GM19328 (cell line): Measurements from ENCODE around the gene XPR1.

Experiments
- ATAC-seq: cut with Tn5 transposase; IDR thresholded peaks from one replicate; pipeline ENCODE4 v1.9.1; 2021; ENCODE audit warnings: mild to moderate bottlenecking, moderate library complexity; ENCODE audit not compliant: unreplicated experiment

Gene XPR1

DNA sequence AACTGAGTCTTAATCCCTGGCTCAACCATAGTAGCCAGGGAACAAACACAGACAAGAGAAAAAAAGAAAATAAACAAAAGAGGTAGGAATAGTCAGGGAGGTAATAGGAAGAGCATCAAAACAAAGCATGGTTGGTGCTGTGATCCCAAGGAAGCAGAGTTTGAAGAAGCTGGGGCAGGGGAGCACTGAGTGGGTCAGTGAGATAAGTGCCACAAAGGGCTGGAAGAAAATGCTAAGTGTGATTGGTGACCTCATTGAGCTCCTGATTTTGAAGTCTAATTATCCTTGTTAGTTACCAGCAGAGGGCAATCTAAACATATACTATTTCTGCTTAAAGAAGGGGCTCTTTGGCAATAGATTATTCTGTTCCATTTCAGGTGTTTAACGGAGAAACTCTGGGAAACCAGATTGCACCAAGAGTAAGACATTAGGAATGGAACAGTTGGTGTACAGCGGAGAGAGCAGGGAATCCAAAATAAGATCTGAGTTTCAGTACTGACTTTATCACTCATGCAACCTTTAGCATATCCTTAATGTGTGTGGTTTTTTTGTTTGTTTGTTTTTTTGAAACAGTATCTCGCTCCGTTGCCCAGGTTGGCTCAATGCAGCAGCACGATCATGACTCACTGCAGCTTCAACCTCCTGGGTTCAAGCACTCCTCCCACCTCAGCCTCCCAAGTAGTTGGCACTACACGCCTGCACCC is 250.1 kb downstream of the XPR1 start:
- no peak for ATAC-seq

DNA sequence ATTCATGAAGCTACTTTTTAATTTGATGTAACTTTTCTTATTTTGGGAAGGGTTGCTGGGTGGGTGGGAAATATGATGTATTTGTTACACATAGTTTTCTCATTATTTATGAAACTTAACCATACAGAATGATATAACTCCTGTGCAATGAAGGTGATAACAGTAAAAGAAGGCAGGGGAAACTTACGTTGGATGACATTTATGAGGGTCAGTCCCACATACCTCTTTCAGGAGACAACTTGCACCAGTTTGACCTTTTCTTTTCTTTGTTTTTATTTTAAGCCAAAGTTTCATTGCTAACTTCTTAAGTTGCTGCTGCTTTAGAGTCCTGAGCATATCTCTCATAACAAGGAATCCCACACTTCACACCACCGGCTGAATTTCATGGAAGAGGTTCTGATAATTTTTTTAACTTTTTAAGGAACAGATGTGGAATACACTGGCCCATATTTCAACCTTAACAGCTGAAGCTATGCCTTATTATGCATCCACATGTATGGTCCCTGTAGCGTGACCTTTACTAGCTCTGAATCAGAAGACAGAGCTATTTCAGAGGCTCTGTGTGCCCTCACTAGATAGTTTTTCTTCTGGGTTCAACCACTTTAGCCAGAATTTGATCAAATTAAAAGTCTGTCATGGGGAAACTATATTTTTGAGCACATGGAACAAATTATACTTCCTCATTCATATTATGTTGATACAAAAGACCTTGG is 252.9 kb downstream of the XPR1 start:
- no peak for ATAC-seq

DNA sequence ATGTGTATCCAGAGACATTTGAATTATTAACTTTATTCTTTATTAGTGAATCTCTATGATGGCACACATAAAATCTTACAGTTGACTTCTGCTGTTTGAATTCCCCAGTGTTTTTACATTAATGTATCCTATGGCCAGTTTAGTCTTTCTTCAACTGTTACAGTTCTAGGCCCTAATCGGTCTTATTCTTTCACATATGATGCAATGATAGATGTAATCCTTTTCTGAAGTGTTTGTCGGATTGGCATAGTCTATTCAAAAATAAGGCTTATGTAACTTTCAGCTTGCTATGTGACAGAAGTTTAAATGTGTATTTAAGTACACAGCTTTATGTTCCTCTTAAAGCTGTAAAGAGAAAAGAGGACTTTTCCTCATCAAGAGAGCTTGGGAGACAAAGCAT is 254.5 kb downstream of the XPR1 start:
- no peak for ATAC-seq

DNA sequence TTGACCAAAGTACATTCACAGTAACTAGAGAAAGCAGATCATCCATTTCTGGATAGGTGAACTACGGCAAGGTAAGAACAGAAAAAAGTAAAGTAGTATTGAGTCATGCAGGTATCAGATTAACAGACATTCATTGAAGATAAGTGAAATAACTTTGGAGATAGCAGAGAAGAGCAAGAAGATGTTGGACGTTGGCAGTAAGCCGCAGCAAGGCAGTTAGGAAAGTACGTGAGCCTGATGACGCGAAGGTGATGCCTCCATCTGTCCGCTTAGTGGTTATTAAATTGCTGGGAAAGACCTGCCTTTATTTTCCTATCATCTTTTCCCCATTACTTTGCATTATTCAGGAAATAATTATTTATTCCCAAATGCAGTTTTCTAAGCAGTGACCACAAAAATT is 256.0 kb downstream of the XPR1 start:
- ATAC-seq, result no peak

DNA sequence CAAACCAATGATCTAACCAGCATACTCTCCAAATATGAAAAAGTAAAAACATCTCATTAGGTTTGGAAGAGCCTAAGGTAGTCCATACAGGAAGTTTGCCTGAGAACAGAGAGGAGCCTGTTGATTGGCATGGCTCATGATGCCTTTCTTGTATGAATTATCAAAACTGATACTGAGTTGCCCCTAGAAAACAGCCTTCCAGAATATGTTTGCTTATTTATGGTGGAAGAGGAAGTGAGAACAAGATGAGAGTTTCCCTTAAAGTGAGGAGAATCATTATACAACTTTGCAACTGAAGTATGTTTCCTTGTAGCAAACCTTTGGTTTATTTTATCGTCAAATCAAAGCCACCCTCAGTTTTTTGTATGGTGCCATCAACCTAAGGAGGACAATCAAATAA is 257.0 kb downstream of the XPR1 start:
- ATAC-seq, result no peak

DNA sequence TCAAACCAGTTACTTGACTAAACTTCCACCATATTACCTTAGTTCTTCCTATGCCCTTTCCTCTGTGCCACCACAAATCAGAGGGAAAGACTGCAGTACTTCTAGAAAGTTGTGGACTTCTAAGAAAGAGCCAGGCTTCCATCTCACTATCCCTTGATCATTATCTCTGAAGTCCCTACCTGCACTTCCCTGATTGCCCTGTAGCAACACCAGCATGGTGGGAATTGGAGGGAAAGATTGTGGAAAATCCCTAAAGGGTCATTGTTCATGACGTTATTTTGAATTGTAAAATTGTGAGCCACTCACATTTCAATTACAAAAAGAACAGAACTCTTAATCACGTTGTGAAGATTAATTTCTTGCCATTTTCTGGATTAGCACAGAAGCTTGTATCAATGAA is 257.5 kb downstream of the XPR1 start:
- no peak for ATAC-seq

DNA sequence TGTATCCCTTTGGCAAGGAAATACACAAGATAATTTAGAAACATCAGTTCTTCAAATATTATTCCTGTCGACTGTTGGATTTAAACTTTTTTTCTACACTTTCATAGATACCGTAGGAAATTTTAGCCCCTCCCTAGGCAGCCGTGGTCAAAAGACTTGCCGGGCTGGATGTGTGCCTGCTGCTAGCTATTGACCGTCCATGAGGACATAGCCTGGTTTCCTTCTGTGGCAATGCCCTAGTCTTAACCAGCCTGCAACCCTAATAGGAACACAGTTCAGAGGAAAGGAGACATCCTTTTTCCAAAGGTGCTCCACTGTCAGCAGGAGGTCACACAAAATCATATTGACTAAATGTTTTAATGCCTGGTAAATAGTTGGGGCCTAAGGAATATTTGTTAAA is 260.4 kb downstream of the XPR1 start:
- ATAC-seq, result no peak

DNA sequence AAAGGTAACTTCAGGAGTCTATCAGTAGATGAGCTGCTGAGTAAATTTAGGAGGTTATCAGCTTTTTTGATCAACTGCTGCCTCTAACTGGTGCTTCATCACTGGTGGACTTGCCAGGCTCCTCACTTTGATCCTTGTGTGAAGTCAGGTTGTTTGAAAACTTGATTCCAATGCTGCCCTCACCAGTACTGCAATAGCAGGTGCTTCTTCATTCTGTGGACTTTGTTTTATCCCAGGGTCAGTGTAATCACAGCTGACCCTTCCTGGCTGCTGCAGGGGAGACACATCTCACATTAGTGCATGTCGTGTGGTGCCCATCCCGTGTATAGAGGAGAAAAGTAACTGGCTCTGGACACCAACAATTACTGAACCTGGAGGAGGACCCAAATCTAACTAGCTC is 260.9 kb downstream of the XPR1 start:
- ATAC-seq, result no peak

DNA sequence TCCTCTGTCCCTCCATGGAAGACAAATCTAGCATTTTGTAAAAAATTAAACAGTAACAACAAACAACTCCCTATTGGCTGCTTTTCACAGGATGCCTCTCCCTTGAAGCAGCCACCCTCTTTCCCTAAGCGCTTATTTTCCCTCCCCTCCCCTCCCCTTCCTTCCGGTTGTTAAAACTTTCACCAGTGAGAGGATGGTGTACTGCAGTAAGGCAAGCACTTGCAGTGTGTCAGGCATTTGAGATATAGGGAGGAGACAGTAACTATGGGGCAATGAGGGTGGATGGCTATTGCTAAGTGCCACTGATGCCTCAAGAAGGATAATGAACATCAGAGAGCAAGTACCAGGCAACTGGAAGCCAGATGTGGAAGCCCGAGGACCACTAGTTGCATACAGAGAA is 261.8 kb downstream of the XPR1 start:
- ATAC-seq, result no peak

DNA sequence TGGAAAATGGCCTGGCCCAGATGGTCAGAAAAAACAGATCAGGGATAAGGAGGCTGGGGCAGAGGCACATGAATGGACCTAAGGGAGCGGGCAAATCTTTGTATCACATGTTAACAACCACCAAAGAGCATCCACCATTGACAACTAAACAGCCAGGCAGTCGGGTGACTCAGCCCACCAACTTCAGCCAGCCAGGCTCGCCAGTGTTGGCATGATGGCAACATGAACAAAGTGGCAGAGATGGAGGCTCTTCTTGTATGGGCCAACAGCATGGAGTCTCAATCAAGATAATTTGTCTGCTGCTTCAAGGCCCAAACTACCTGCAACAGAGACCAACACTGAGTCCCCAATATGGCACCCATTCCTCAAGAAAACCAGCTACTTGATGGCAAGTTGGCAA is 264.3 kb downstream of the XPR1 start:
- no peak for ATAC-seq

DNA sequence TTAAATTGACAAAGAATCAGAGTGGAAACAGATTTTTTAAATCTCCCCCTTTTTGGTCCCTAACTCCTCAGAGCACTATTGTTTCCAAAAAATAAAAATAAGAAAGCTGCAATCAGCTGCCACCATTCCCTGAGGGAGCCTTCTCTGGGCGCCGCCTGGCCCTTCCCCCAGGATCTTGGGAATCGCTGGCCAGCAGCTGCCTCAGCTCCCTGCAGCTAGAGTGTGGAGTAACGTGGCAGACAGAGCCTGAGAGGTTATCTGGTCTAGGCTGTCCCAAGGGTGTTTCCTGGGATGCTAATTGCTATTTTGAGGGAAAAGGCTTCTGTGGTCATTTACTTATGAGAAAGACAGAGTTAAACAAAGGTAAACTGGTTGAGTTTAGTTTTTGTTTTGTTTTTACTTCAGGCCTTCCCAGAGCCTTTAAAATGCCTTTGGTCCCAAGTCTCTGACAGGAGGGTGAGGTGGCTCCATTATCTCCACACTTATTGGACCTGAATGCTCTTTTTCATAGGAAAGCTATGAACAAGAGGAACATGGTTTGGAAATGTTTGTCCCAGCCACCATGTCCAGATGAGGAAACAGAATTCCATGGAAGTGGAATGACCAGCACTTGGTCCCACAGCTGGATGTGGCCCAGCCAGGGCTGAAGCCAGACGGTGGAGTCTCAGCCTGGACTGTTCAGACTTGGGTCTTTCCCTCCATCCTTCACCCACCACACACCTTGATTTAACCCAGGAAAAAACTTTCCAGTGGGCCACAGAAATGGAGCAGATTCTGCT is 266.8 kb downstream of the XPR1 start:
- ATAC-seq, result no peak

DNA sequence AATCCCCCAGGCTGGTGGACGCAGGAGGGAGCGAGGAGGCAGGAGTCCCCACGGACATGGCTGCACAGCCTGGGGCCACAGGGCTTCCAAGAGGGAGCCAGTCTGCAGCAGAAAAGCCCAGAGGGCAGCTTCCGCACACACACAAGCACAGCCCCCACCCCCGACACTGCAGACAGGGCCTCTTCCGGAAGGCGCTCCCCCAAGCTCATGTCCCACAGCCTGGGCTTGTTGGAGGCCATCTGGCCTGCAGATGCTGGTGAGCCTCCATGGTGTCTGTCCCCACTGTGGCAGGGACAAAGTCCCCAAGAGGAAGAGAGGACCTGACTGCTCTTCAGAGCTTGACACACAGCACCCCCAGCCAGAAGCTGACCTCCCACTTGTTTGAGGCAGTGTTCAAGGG is 267.4 kb downstream of the XPR1 start:
- no peak for ATAC-seq

DNA sequence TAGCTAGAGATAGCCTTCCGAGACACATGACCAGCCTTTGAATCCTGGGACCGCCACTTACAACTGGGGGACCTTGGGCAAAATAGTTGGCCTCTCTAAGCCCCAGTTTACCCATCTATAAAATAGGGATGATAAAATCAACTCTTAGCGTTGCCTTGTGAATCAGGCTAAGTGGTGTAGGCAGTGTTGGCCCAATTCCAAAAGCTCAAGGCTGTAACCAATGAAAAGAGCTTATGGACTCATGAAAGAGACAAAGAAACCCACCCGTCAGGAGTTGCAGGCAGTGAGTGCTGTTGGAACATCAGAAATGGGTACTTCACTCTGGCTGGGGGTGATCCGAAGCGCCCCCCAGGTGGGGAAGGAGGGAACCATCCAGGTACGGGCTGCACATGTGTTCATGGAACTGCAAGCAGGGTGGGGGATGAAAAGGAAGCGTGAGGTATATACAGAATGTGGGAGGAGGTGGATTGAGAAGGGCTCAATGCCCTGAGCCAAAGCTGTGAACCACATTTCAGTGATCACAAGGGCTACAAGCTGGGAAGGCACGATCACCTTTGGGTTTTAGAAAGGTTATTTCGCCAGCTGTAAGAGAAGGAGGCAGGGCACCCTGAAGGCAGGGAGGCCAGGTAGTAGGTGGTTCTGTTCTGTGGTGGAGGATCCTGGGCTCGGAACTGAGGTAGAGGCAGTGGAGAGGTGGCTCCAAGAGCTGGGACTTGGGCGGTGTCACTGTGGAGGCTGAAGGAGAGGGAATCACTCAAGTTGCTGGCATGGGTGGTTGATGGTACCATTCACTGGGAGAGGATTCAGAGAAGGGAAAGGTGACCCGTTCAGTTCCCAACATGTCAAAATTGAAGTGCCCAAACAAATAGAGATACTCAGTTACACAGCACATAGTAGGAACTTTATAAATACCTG is 269.5 kb downstream of the XPR1 start:
- no peak for ATAC-seq

DNA sequence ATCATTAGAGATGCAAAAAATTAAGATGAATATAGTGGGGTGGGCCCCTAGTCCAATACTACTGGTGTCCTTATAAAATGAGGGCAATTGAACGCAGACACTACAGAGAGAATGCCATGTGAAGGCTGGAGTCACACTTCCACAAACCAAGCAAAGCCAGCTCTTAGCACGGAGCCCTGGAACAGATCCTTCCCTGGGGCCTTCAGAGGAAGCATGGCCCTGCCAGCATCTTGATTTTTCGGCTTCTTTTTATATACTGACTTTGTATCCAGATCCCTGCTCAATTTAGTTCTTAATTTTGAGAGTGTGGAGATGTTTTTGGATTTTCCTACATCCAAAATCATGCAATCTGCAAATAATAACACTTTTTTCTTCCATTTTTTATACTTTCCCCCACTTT is 270.7 kb downstream of the XPR1 start:
- no peak for ATAC-seq

DNA sequence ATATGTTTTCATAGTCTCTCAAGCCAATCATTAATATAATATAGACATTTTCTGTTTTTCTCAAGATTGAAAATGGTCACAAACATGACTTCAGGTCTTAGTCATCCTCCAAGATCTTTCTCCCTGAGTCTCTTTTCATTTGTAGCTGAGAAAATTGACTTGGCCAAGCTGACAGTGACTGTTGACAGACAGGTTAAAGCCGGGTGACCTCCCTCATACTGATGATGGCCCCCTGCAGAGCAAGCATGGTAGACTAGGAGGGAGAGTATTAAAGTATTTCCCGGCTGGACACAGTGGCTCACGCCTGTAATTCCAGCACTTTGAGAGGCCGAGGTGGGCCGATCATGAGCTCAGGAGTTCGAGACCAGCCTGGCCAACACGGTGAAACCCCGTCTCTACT is 274.1 kb downstream of the XPR1 start:
- ATAC-seq, result no peak

DNA sequence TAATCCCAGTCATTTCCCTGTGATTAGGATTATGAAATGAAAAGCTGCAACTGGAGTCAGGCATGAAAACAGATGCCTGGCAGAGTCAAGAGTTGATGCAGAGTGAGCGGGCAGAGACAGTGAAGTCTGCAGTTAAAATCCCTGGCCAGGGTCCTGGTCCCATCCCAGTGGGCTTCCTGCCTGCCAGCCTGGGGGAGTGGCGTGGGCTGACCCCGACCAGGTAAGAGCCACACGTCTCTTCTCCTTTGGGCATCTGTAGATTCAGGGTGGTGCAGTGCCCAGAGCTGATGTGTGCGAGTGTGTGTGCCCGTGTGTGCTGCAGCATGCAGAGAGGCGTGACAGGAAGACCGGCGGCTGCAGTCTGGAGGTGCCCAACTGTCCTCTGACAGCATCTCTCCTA is 274.7 kb downstream of the XPR1 start:
- ATAC-seq, result no peak

DNA sequence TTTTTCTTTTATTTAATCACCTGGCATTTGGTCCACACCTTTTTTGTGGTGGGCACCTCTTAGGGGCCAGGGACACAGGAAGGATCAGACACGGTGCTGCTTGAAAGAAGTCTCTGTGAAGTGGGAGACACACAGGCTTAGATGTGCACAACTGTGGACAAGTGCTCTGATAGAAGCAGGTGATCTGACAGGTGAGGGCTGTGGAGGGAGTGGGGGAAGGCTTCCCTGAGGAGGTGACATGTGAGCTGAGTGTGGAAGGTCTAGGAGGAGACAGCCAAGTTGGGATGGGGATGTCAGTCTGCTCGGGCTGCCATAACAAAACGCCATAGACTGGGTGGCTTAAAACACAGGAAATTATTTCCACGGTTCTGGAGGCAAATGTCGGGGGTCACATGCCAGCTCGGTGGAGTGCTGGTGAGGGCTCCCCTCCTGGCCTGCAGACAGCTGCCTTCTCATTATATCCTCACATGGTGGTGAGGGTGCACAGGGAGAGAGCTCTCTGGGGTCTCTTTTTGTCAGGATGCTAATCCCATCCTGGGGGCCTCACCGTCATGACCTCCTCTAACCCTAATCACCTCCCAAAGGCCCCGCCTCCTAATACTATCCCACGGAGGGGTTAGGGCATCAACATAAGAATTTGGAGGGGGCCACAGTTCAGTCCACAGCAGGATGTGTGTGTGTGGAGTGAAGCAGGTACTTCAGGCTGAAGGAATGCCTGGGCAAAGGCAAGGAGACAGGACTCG is 275.7 kb downstream of the XPR1 start:
- no peak for ATAC-seq

DNA sequence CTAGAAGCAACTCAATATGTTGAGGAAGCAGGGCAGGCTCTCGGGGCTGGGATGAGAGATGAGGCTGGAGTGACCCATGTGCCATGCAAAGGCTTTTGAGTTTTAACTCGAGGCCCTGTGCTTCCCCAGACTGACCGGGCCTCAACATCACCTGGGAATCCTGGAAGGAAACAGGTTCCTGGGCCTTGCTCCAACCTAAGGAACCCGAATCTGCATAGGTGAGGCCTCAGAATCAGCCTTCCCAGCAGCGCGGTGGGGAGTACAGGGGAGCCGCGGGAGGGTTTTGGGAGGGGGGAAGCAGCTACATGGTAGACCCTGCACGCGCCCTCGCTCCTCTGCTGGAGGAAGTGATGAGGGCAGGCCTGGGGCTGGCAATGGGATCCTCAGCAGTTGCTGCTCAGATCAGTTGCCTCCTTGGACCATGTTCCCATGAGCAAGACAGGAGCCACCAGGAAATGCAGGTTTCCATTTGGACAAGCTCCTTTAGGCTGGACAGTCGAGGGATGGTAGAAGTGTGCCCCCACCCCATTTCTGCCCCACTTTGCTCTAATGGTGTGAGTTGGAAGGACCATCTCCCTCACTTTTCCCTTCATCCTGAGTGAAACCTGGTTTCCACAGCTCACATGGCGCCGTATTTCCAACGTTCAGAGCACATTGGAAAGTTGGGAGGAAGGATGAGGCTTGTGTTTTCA is 276.4 kb downstream of the XPR1 start:
- no peak for ATAC-seq

DNA sequence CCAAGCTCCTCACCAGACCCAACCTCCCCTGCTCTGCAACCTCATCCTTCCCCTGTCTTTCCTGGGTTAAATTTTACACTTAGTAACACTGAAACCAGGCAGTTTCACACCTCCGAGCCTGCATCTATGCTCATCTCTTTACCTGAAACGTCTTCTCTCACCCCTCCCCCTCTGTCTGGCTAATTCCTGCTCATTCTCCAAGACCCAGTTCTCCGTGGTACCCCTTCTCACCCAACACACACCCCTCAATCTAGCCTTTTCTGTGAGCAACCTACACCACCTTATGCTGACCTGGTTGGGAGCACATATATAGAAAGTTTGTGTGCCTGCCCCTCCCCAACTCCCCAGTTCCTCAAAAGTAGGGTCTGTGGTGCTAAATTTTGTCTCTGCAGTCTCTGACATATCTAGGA is 277.2 kb downstream of the XPR1 start:
- ATAC-seq, result no peak
